Posterior cingulate gyrus (tissue), 11 donors: ENCODE results near the gene ZNF595.
"Not testable (repeated sequence)": the region's sequence is repeated elsewhere in the genome, so short reads cannot be mapped to it uniquely, and the experiment has no call there.

ENCODE experiments used
- DNase-seq, 10 donors: peaks; one replicate each; pipeline versions ENCODE4 v3.0.0 to v3.0.0-alpha.2; 2020 to 2021; ENCODE audit warnings: mixed read lengths in 3 of 10
- intact Hi-C: fragments of 100-400 bp; cut with DNase I; formaldehyde crosslinking; loops from one replicate; pipeline ENCODE4 v1.15.1; 2023

ZNF595 gene

DNA sequence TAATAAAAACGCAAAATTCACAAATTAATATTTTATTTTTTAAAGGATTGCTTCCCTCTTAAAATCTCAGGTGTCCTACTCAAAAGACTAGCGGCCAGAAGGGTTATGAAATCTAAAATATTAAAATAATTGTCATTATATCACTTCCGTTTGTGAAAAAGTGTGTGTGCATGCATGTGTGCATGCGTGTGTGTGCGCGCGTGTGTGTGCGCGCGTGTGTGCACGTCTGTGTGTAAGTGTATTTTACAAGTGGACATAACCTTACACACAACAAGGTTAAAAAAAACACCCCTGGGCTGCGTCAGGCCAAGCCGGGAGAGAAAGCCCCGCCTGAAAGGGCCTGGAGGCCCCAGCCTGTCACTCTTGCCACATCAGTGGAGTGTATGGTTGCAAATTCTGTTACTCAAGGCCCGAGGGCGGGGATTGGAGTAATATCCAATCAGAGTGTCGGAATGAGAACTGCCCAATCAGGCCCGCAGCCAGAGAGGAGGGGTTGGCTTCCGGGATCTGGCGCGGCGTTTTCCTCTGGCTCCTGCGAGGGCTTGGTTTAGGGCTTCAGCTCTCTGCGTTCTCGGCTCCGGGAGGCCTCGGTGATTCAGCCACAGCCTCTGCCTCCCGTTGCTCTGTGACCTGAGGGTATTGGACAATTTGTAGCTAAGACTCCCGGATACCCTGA, at the start of gene ZNF595:
Gene ZNF595, plus strand, starts transcription at position 518 of the 676 bp plus-strand sequence. CDS start 168 bp downstream, outside the sequence.
- DNase-seq: peak; percentile 35 to 95 (median 46)
- intact Hi-C loops: not testable (repeated sequence)

DNA sequence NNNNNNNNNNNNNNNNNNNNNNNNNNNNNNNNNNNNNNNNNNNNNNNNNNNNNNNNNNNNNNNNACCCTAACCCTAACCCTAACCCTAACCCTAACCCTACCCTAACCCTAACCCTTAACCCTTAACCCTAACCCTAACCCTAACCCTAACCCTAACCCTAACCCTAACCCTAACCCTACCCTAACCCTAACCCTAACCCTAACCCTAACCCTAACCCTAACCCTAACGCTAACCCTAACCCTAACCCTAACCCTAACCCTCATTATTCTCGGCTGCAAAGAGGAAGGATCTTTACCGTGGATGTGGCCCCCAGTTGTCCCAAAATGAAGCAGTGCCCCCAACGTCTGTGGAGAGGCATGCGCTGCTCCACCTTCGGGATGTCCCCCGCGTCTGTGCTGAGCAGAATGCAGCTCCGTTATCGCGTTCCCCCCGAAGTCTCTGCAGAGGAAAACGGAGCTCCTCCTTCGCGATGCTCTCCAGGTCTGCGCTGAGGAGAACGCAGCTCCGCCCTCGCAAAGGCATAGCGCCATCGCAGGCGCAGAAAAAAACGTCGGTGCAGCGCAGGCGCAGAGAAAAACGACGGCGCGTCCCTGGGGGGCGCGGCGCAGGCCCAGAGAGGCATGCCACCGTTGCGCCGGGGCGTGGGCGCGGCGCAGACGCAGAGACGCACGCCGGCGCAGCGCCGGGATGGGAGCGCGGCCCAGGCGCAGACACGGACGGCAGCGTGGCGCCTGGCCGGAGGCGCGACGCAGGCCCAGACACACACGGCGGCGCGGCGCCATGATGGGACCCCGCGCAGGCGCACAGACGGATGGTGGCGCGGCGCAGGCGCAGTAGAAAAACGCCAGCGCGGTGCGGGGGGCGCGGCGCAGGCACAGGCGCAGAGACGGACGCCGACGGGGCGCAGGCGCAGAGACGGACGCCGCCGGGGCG, 42.9 kb upstream of the ZNF595 start:
- intact Hi-C loops: not testable (repeated sequence)
- peak in 2 of 10 donors; percentile 38 to 44 for DNase-seq

- DNase-seq, intact Hi-C loops: not testable (repeated sequence)
Measured at GRCh38 chr4:11095-11815, 41.9 kb upstream of the ZNF595 start.

- intact Hi-C loops: not testable (repeated sequence)
- peak in 3 of 10 donors; percentile 59 to 63 (median 61) for DNase-seq
Measured at GRCh38 chr4:11816-12417, 41.2 kb upstream of the ZNF595 start.

DNA sequence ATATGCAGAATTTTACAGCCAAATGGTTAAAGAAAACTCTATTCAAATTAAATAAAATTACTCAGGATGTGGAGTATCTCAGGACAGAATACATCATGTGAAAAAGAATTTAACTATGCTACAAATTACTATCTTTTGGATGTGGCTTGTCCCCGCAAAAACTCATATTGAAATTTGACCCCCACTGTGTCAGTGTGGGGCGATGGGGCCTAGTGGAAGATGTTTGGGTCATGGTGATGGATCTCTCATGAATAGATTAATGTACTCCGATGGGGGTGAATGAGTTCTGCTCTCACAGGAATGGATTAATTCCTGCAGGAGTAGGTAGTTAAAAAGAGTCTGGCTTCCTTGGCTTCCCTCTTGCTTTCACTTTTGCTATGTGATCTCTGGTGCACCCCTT, 35.0 kb upstream of the ZNF595 start:
- intact Hi-C loops, DNase-seq: not testable (repeated sequence)

DNA sequence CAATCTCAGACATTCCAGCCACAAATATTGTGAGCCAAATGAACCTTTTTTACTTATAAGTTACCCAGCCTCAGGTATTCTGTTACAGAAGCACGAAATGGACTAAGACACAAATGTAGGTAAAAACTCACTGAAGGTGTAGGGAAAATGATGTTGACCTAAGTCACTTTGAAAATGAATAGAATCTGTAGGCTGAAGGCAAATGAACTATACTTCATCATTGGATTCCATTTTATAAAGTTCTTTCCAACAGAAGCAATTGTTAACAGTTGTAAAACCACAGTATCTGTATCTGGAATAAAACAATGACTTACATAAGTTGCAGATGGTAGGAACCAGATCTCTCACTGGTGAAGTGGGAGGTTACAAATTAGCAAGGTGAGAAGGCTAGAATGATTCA, 34.5 kb upstream of the ZNF595 start:
- DNase-seq, intact Hi-C loops: not testable (repeated sequence)

- intact Hi-C loops: not testable (repeated sequence)
- peak in 2 of 10 donors; percentile 51 to 61 for DNase-seq
Measured at GRCh38 chr4:22882-23281, 30.2 kb upstream of the ZNF595 start.

DNA sequence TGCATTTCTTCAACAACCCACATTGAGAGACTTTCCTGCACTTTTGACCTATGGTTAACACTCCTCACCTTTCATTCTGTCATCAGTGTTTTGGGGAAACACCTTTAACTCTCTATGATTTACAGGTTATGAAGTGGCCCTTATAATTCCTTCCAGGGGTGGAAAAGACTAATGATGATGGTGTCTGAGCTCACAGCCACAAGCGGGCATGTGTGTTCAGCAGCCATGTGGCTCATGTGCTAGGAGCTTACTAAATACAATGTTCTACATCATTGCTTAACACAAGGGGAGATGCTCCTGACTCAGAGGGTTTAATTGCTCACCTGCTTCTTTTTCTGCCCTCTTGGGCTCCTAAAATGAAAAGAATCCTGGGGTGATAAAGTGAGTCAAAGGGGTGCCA, 28.8 kb upstream of the ZNF595 start:
- intact Hi-C loops, DNase-seq: not testable (repeated sequence)

GRCh38 chr4:27501-27900, 25.6 kb upstream of the ZNF595 start:
- DNase-seq: peak in 1 of 10 donors; percentile 48
- intact Hi-C loops: not testable (repeated sequence)

DNA sequence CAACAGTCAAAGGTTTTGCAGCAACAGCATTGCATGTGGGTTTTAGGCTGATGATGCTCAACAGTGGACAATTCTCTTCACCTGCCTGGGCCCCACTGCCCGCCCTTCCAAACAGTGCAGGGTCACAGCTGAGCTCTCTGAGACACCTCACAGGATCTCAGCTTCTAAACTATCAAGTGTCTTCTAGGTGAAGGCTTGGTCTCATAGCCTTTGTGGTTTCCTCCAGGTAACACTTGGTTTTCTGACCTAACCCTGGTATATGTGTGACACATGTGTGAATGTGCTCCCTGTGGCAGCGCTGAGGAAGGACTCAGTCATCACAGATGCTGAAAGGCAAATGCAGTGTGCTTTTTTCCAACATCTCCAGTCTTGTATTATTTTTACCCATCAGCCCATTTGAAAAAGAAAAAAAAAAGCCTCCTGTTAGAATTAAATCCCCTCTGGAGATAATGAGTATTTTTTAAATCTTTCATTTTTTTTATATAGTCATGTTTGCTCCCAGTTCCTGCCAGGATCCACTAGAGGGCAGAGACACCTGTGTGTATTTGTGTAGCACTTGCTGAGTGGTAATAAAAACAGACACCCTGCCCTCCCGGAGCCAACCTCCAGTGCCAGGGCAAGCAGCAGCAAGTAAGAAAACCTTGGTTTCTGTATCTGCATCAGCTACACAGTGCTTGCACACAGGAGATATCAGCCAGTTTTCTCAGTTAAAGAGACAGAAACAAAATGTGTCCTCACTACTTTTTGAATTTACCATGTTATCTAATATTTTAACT, 24.2 kb upstream of the ZNF595 start:
- DNase-seq: peak in 3 of 10 donors; percentile 8 to 72 (median 62)
- intact Hi-C loops: not testable (repeated sequence)

DNA sequence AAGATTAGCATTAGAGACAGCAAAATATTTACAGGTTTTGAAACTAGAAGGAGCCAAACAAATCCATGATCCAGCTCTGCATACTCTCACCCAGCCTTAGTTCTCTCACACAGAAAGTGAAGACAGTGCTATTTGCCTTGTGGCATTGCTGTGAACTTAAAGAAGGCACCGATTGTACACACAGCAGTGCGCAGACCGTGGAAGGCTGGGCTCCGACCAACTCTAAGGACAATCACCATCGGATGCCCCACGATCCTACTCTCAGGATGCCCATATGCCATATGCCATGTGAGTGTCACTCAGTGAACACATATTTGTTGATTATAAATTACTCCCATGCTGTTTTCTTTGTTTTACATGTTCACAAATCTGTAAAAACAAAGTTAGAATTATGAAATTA, 19.8 kb upstream of the ZNF595 start:
- DNase-seq, intact Hi-C loops: not testable (repeated sequence)

DNA sequence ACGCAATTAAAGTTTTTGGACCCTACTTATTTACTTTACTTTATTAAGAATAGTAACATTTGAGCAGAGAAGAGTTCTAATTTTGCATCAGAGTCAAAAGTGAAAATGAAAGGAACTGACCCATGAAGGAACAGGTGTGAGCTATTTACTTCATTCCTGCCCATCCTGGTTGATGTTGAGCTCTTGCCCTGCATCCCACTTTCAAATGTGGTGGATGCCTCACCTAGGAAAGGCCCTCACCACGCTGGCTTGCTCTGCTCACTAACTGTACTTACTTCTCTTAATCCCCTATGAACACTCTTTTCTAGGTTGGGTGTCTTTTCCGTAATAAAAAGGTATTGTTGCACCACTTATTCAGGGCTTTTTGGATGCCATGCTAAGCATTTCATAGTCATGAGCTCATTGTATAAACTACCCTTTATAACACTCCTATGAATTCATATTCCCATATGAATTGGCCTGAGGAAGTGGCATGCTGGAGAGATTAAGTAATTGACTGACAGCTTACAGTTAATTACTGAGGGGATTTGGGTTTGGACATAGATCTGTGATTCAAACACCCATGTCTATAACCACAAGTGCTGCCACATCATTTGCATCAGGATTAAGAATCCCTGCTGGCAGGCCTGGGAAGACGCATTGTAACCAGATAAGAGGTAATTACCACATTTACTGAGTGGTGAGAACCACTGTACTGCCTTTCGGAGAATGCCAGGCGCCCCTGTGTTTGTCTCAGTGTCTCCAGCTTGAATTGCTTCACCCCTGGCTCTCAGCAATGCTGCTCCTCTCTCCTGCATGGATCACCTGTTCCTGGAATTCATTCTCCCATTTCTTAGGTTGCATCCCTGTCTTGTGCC, 16.3 kb upstream of the ZNF595 start:
- DNase-seq, intact Hi-C loops: not testable (repeated sequence)

DNA sequence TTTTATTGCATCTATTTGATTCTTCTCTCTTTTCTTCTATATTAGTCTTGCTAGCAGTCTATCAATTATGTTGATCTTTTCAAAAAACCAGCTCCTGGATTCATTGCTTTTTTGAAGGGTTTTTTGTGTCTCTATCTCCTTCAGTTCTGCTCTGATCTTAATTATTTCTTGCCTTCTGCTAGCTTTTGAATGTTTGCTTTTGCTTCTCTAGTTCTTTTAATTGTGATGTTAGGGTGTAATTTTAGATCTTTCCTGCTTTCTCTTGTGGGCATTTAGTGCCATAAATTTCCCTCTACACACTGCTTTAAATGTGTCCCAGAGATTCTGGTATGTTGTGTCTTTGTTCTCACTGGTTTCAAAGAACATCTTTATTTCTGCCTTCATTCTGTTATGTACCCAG, 14.9 kb upstream of the ZNF595 start:
- intact Hi-C loops, DNase-seq: not testable (repeated sequence)

DNA sequence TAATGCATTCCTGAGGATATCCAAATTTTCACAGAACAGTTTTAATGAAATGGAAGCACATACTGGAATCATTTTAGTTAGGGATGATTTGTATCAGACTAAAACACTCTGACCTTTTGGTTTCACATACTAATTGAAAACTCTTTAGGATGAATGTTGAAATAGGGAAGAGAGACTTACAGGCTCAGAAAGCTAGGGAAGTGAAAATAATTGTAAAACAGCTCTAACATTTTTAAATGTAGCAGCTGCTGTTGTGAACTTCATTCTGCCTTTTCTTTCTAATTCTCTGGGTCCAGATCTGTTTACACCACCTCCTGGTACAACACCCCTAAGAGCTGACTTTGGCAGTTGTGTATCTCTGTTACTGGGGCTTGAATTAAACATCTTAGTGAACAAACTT, 9.7 kb upstream of the ZNF595 start:
- intact Hi-C loops, DNase-seq: not testable (repeated sequence)

DNA sequence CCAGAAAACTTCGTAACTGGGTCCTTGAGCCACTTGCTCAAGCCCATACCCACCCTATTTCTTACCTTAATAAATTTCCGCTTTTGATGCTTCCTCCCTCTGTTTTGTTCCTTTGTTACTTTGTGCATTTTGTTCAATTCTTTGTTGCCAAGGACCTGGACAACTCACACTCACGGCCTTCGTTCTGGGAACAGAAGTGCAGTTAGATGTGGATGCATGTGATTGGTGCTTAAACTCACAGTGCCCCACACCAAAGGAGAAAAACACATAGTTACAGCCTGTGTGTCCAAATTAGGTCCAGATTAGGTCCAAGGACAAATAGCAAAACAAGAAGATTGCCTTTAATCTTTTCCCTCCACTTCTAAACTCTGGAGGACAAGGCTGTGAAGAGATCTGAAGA, 1.9 kb upstream of the ZNF595 start:
- intact Hi-C loops, DNase-seq: not testable (repeated sequence)

GRCh38 chr4:51655-52277, 1.4 kb upstream of the ZNF595 start:
- intact Hi-C loops, DNase-seq: not testable (repeated sequence)

- intact Hi-C loops, DNase-seq: not testable (repeated sequence)
Measured at GRCh38 chr4:53521-53920, 400 bp downstream of the ZNF595 start.

DNA sequence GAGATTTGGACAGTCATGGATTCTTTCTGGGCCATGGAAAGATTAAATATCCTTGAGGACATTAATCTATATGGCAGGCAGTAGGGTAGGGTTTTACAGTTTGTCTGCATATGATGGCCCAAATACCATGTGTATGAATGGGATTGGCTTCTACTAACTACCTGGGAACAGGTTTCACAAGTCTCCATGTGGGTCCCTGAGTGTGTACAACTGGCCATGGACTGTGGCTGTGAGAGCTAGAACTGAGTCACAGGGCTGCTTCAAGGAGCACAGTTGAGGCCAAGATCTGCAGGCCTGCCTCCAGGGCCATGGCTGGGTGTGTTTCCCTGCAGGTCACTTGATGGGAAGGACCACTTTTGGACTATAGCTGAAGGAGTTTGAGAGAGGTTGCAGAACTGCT, 11.6 kb downstream of the ZNF595 start:
- intact Hi-C loops, DNase-seq: not testable (repeated sequence)
